GM23338 (cell line): ENCODE data around the gene CUX1. TPM values are rescaled to one million over a fixed set of nuclear protein-coding genes. Genes with fewer than 3 reads are reported as not detected.

Experiments used
- ATAC-seq: fragments of 200-7000 bp; cut with Tn5 transposase; 3 replicates; pipeline ENCODE4 v1.9.1; 2020
- DNase-seq: peaks from one replicate; pipeline ENCODE4 v3.0.0-alpha.2; 2015; ENCODE audit warnings: low spot score
- H2AFZ ChIP-seq: fragments of 200-600 bp; sonication (generic); 2 replicates; pipeline ENCODE4 v1.8.0; 2016; ENCODE audit warnings: antibody characterized with exemption, mild to moderate bottlenecking, moderate library complexity
- H3F3A ChIP-seq: fragments of 200-600 bp; sonication (generic); replicated peaks from 2 replicates; pipeline ENCODE4 v1.8.0; 2017; ENCODE audit warnings: antibody characterized with exemption, mixed run types, low read depth
- H3K27ac ChIP-seq: fragments of 200-600 bp; sonication (generic); 2 replicates; pipeline ENCODE4 v1.6.1; 2016; ENCODE audit warnings: low read depth
- H3K27me3 ChIP-seq: fragments of 200-600 bp; sonication (generic); 2 replicates; pipeline ENCODE4 v1.8.0; 2016; ENCODE audit warnings: mild to moderate bottlenecking, mixed run types, moderate library complexity; ENCODE audit not compliant: insufficient read depth
- H3K36me3 ChIP-seq: fragments of 200-600 bp; sonication (generic); 2 replicates; pipeline ENCODE4 v1.8.0; 2016; ENCODE audit warnings: mild to moderate bottlenecking; ENCODE audit not compliant: insufficient read depth
- H3K4me1 ChIP-seq: fragments of 200-600 bp; sonication (generic); 2 replicates; pipeline ENCODE4 v1.8.0; 2016; ENCODE audit warnings: mild to moderate bottlenecking, moderate library complexity; ENCODE audit not compliant: insufficient read depth
- H3K4me2 ChIP-seq: fragments of 200-600 bp; sonication (generic); 2 replicates; pipeline ENCODE4 v1.7.1; 2017; ENCODE audit warnings: mixed run types
- H3K4me3 ChIP-seq: fragments of 200-600 bp; sonication (generic); 2 replicates; pipeline ENCODE4 v1.6.1; 2016; ENCODE audit warnings: mixed run types
- H3K79me2 ChIP-seq: fragments of 200-600 bp; sonication (generic); replicated peaks from 2 replicates; pipeline ENCODE4 v1.8.0; 2017; ENCODE audit warnings: mild to moderate bottlenecking; ENCODE audit not compliant: insufficient read depth
- H3K9me2 ChIP-seq: fragments of 200-600 bp; sonication (generic); 2 replicates; pipeline ENCODE4 v1.8.0; 2017; ENCODE audit not compliant: insufficient read depth
- H4K20me1 ChIP-seq: fragments of 200-600 bp; sonication (generic); replicated peaks from 2 replicates; pipeline ENCODE4 v1.8.0; 2017; ENCODE audit warnings: mild to moderate bottlenecking; ENCODE audit not compliant: insufficient read depth
- H3K27ac Mint-ChIP-seq: 2 replicates; pipeline ENCODE4 v1.8.0; 2020; ENCODE audit warnings: inconsistent platforms, mild to moderate bottlenecking, moderate library complexity, mixed read lengths
- H3K27me3 Mint-ChIP-seq: 3 replicates; pipeline ENCODE4 v1.8.0; 2022; ENCODE audit warnings: low read depth, mild to moderate bottlenecking, moderate library complexity, mixed read lengths, inconsistent platforms; ENCODE audit not compliant: insufficient read depth, poor library complexity
- H3K36me3 Mint-ChIP-seq: 3 replicates; pipeline ENCODE4 v1.8.0; 2021; ENCODE audit warnings: low read depth, mild to moderate bottlenecking, inconsistent platforms, moderate library complexity, mixed read lengths
- H3K4me1 Mint-ChIP-seq: 3 replicates; pipeline ENCODE4 v1.8.0; 2020; ENCODE audit warnings: mild to moderate bottlenecking, inconsistent platforms, mixed read lengths
- H3K4me3 Mint-ChIP-seq: 3 replicates; pipeline ENCODE4 v1.8.0; 2021; ENCODE audit warnings: moderate library complexity, mild to moderate bottlenecking, inconsistent platforms, mixed read lengths
- H3K9me3 Mint-ChIP-seq: 3 replicates; pipeline ENCODE4 v1.8.0; 2020; ENCODE audit warnings: moderate library complexity, mild to moderate bottlenecking, inconsistent platforms, mixed read lengths
- CREB1 ChIP-seq: fragments of 250-450 bp; sonication (Bioruptor Pico); IDR thresholded peaks from 2 replicates; pipeline ENCODE4 v1.5.0; 2020; ENCODE audit warnings: low read depth, mild to moderate bottlenecking, moderate library complexity
- CTCF ChIP-seq, 2 experiments: fragments of 200-600 bp in 1 of 2; sonication (generic) in 1 of 2; conservative IDR thresholded peaks; 2 replicates each; pipeline versions ENCODE4 v1.5.1 to v1.6.1; 2016 to 2017; ENCODE audit warnings: antibody characterized with exemption in 2 of 2, low read depth in 2 of 2, mild to moderate bottlenecking in 2 of 2, moderate library complexity in 1 of 2
- EZH2 ChIP-seq: fragments of 200-600 bp; sonication (generic); IDR thresholded peaks from one replicate; pipeline ENCODE4 v1.8.0; 2017; ENCODE audit warnings: antibody characterized with exemption, mild to moderate bottlenecking, low read depth; ENCODE audit not compliant: unreplicated experiment
- EZH2phosphoT487 ChIP-seq: fragments of 200-600 bp; sonication (generic); IDR thresholded peaks from one replicate; pipeline ENCODE4 v1.8.1; 2018; ENCODE audit warnings: antibody characterized with exemption; ENCODE audit not compliant: unreplicated experiment
- JUNB ChIP-seq: IDR thresholded peaks from one replicate; pipeline ENCODE4 v1.6.1; 2016; ENCODE audit warnings: antibody characterized with exemption; ENCODE audit not compliant: unreplicated experiment
- NANOG ChIP-seq: IDR thresholded peaks from 2 replicates; pipeline ENCODE4 v1.6.1; 2016; ENCODE audit warnings: antibody characterized with exemption, borderline replicate concordance
- POLR2AphosphoS5 ChIP-seq: IDR thresholded peaks from 2 replicates; pipeline ENCODE4 v1.6.1; 2016; ENCODE audit warnings: antibody characterized with exemption, low read depth
- REST ChIP-seq: IDR thresholded peaks from one replicate; pipeline ENCODE4 v1.6.1; 2018; ENCODE audit warnings: antibody characterized with exemption; ENCODE audit not compliant: unreplicated experiment
- STAT1 ChIP-seq: IDR thresholded peaks from one replicate; pipeline ENCODE4 v1.6.1; 2016; ENCODE audit warnings: antibody characterized with exemption; ENCODE audit not compliant: unreplicated experiment
- ZNF114 ChIP-seq: fragments of 250-450 bp; sonication (Bioruptor Pico); IDR thresholded peaks from 2 replicates; pipeline ENCODE4 v1.5.0; 2020; ENCODE audit warnings: mild to moderate bottlenecking, moderate library complexity
- ZNF331 ChIP-seq: fragments of 250-450 bp; sonication (Bioruptor Pico); IDR thresholded peaks from 2 replicates; pipeline ENCODE4 v1.5.0; 2020; ENCODE audit warnings: low read depth, mild to moderate bottlenecking, moderate library complexity
- ZNF462 ChIP-seq: fragments of 250-450 bp; sonication (Bioruptor Pico); IDR thresholded peaks from 2 replicates; pipeline ENCODE4 v1.5.0; 2020; ENCODE audit warnings: mild to moderate bottlenecking, moderate library complexity
- polyA plus RNA-seq: library from polyadenylated mRNA; unstranded; fragments of >200 nt; fragmentation: Nextera tagmentation; extraction: Ambion mirVana; gene quantifications from 2 replicates; pipeline ENCODE4 v1.2.1, GENCODE V29; 2016
- total RNA-seq: library from RNA; depleted of rRNA; stranded (reverse); fragments of >200 nt; shearing (Covaris generic); gene quantifications from 2 replicates; pipeline ENCODE4 v1.2.3, GENCODE V29; 2014
- TF ChIP-seq, protein P1 (sequence below): IDR thresholded peaks from 2 replicates; pipeline ENCODE4 v1.6.1; 2016; ENCODE audit warnings: antibody characterized with exemption

The CUX1 gene
- total and polyA plus RNA-seq, 2 experiments from 2014 or later = 49.9 to 64.0 TPM

GRCh38 chr7:102019461-102019860, 202.0 kb downstream of the CUX1 start:
- Histone ChIP-seq H2AFZ (no peak overlapping the region), H3K27ac (no peak overlapping the region), H3K79me2 (peaks cover 42% of the 10 kb centered on the region), H3F3A (no peaks in the 10 kb centered on the region), H4K20me1 (no peaks in the 10 kb centered on the region), H3K9me2 (no peaks in the 10 kb centered on the region), H3K36me3 (no peaks in the 10 kb centered on the region; the same call in 1 of the 2 replicates), H3K4me1 (no peaks in the 10 kb centered on the region), H3K4me3 (no peak overlapping the region), H3K4me2 (no peak overlapping the region), H3K27me3 (no peaks in the 10 kb centered on the region)
- no peak for TF ChIP-seq NANOG
- no peak for TF ChIP-seq REST
- no peak for TF ChIP-seq POLR2AphosphoS5
- TF ChIP-seq ZNF462 (CRISPR knock-in tag) = no peak
- TF ChIP-seq ZNF331 (CRISPR knock-in tag) = no peak
- no peak for TF ChIP-seq EZH2phosphoT487
- no peak for TF ChIP-seq ZNF114
- TF ChIP-seq CTCF (conservative IDR thresholded peaks at IDR 0.05; ENCODE audit: low read depth in 2 of 2) = no peak
- no peak for TF ChIP-seq STAT1
- no peak for TF ChIP-seq JUNB
- TF ChIP-seq, protein P1, sequence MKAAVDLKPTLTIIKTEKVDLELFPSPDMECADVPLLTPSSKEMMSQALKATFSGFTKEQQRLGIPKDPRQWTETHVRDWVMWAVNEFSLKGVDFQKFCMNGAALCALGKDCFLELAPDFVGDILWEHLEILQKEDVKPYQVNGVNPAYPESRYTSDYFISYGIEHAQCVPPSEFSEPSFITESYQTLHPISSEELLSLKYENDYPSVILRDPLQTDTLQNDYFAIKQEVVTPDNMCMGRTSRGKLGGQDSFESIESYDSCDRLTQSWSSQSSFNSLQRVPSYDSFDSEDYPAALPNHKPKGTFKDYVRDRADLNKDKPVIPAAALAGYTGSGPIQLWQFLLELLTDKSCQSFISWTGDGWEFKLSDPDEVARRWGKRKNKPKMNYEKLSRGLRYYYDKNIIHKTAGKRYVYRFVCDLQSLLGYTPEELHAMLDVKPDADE = no peak
- TF ChIP-seq EZH2 = no peak
- no peak for TF ChIP-seq CREB1 (CRISPR knock-in tag)
- Mint-ChIP-seq H3K27me3 (peaks cover 2% of the 10 kb centered on the region), H3K27ac (no peak overlapping the region), H3K9me3 (no peaks in the 10 kb centered on the region), H3K4me3 (no peak overlapping the region), H3K36me3 (peaks cover 16% of the 10 kb centered on the region; the same call in 1 of the 3 replicates), H3K4me1 (peaks cover 4% of the 10 kb centered on the region; the same call in 2 of the 3 replicates)
- no peak for DNase-seq
- no peak for ATAC-seq
